Gastroesophageal sphincter (tissue), 4 donors: Measurements from ENCODE around the gene NDFIP2. TPM values are rescaled to one million over a fixed set of nuclear protein-coding genes. Genes with fewer than 3 reads are reported as not detected.

Source experiments
- ATAC-seq: fragments of 150-250 bp; one replicate; pipeline ENCODE4 v1.9.1; 2016; ENCODE audit warnings: mild to moderate bottlenecking, moderate library complexity
- H3K27ac ChIP-seq, 4 donors: fragments of 200-600 bp; sonication (generic) in 3 of 4; 1 replicate in 3 of 4; 2 replicates in 1 of 4; pipeline ENCODE4 v1.5.1; 2016 to 2019
- H3K27me3 ChIP-seq: fragments of 200-600 bp; sonication (generic); one replicate; pipeline ENCODE4 v1.5.1; 2019
- H3K36me3 ChIP-seq, 2 donors: fragments of 200-600 bp; sonication (generic); one replicate each; pipeline ENCODE4 v1.5.1; 2019; ENCODE audit warnings: control low read depth in 1 of 2
- H3K4me1 ChIP-seq, 3 donors: fragments of 200-600 bp; sonication (generic); 1 replicate in 2 of 3; 2 replicates in 1 of 3; pipeline ENCODE4 v1.5.1; 2016 to 2019; ENCODE audit warnings: control low read depth in 2 of 3
- H3K4me3 ChIP-seq, 2 donors: fragments of 200-600 bp; sonication (generic); one replicate each; pipeline ENCODE4 v1.5.1; 2019; ENCODE audit warnings: mild to moderate bottlenecking in 1 of 2, moderate library complexity in 1 of 2
- H3K9me3 ChIP-seq, 3 donors: fragments of 200-600 bp; sonication (generic); one replicate each; pipeline ENCODE4 v1.5.1; 2017 to 2019; ENCODE audit warnings: control low read depth in 2 of 3
- CTCF ChIP-seq, 4 experiments: fragments of 200-600 bp in 2 of 4; fragments of 450-650 bp in 2 of 4; sonication (generic) in 1 of 4; IDR thresholded peaks; one replicate each; pipeline ENCODE4 v1.5.1; 2017 to 2019; ENCODE audit warnings: antibody characterized with exemption in 4 of 4, mild to moderate bottlenecking in 2 of 4, moderate library complexity in 2 of 4
- EP300 ChIP-seq: sonication (generic); formaldehyde crosslinking; IDR thresholded peaks from one replicate; pipeline ENCODE4 v1.6.1; 2017; ENCODE audit warnings: antibody characterized with exemption, mild to moderate bottlenecking
- POLR2A ChIP-seq, 2 donors: fragments of 450-650 bp; IDR thresholded peaks; one replicate each; pipeline ENCODE4 v1.6.1; 2017; ENCODE audit warnings: antibody characterized with exemption in 2 of 2, mild to moderate bottlenecking in 2 of 2, moderate library complexity in 1 of 2
- POLR2AphosphoS5 ChIP-seq: sonication (generic); formaldehyde crosslinking; IDR thresholded peaks from one replicate; pipeline ENCODE4 v1.6.1; 2017; ENCODE audit warnings: antibody characterized with exemption
- WGBS, 2 donors: methylation state at CpG; one replicate each; pipeline ENCODE4 v1.1.5; 2018; ENCODE audit warnings: low coverage in 1 of 2; 5-methylcytosine and 5-hydroxymethylcytosine counted together
- total RNA-seq, 4 donors: library from RNA; depleted of rRNA; stranded (reverse); fragments of >200 nt; gene quantifications; one replicate each; pipeline ENCODE4 v1.1.0, GENCODE V29; 2016

Gene NDFIP2
- total RNA-seq, 4 donors from 2014 or later = 6.9 to 21.6 (median 10.7) TPM

- TF ChIP-seq POLR2AphosphoS5 (no peak), CTCF (IDR thresholded peaks at IDR 0.05) (no peak), POLR2A (IDR thresholded peaks at IDR 0.05) (no peak), EP300 (no peak)
These were observed 28.6 kb upstream of the NDFIP2 start for GRCh38 chr13:79452239-79452913.

DNA sequence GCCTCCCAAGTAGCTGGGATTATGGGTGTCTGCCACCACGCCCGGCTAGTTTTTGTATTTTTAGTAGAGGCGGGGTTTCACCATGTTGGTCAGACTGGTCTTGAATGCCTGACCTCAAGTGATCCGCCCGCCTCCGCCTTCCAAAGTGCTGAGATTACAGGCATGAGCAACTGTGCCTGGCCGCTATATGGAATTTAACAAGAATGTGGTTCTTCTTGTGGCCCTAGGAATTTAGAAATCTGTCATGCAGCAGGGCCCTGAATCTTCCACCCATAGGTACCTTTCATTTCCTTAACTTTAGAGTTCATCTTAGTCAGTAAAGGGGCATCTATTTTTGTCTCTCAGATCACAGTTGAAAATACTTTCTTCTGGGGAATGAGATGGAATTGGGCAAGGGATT, 25.6 kb upstream of the NDFIP2 start:
- peaks cover 4% of the 10 kb centered on the region for H3K27me3 ChIP-seq
- 100% methylated on average over 2 to 3 of the region's 7 CpGs for WGBS, 2 donors
- no peak overlapping the region for H3K27ac ChIP-seq
- TF ChIP-seq EP300 (no peak), POLR2AphosphoS5 (no peak), POLR2A (IDR thresholded peaks at IDR 0.05) (no peak), CTCF (IDR thresholded peaks at IDR 0.05) (no peak)
- no peaks in the 10 kb centered on the region for H3K36me3 ChIP-seq
- no peaks in the 10 kb centered on the region for H3K4me1 ChIP-seq
- no peaks in the 10 kb centered on the region for H3K9me3 ChIP-seq
- no peak overlapping the region for H3K4me3 ChIP-seq
- no peak for ATAC-seq

More at GRCh38 chr13:79452239-79452913, 28.6 kb upstream of the NDFIP2 start:
- H3K36me3 ChIP-seq = no peaks in the 10 kb centered on the region
- H3K4me3 ChIP-seq = no peak overlapping the region
- no peak for ATAC-seq
- no peak overlapping the region for H3K27ac ChIP-seq
- 36 to 53% methylated on average over 2 to 3 of the region's 3 CpGs for WGBS, 2 donors
- peaks cover 4% of the 10 kb centered on the region for H3K27me3 ChIP-seq
- H3K4me1 ChIP-seq = no peaks in the 10 kb centered on the region
- H3K9me3 ChIP-seq = no peaks in the 10 kb centered on the region

DNA sequence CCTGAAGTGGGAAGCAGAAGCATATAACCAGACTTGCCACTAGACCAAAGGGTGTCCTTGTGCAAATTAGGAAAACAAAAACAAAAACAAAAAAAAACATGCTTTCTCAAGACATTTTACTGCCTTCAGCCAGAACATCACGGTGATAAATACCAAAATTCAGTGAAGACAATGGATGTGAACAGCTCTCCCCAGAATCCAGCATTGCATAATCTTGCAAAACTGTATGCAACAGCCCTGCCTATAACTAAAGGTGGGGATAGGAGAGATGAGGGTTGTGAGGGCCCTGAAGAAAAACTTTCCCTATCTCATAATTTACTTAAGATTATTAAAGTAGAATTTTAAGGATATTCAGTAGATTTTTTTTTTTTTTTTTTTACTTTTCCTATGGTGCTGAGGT, 24.9 kb upstream of the NDFIP2 start:
- H3K4me3 ChIP-seq = no peak overlapping the region
- H3K9me3 ChIP-seq = no peaks in the 10 kb centered on the region
- H3K36me3 ChIP-seq = no peaks in the 10 kb centered on the region
- peaks cover 4% of the 10 kb centered on the region for H3K27me3 ChIP-seq
- no peak for ATAC-seq
- H3K4me1 ChIP-seq = no peaks in the 10 kb centered on the region
- no peak for TF ChIP-seq POLR2AphosphoS5
- no peak for TF ChIP-seq EP300
- no peak for TF ChIP-seq POLR2A (IDR thresholded peaks at IDR 0.05)
- TF ChIP-seq CTCF (IDR thresholded peaks at IDR 0.05) = no peak
- WGBS, 2 donors = 67 to 69% methylated on average over 1 of the region's 1 CpG
- H3K27ac ChIP-seq = no peak overlapping the region

DNA sequence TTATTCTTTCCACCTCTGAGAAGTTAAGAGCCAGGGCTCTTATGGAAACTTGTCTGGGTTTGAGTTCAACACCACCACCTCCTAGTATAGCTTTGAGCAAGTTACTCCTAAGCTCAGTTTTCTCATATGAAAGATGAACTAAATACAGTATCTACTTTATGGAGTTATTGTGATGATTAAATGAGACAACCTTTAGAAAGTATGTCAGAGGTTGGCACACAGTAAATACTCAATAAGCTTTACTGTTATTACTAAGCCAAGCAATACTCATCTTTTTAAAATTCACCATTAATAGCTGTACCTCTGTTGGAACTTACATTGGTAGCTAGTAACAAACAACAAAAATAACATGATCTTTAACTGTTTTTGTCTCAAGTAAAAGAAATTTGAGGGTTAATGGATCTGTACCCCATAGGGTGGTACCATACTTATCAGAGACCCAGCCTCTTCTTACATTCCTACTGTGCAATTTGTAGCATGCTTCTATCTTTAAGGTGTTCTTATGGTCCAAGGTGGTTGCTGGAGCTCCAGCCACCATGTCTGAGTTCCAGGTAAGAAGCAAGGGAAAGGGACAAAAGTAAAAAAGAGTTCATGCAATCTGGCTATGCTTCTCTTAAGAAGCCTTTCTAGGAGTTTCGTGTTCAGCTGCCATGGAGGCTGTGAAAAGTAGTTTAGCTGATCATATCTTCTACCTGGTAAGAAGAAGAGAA, 24.1 kb upstream of the NDFIP2 start:
- no peak overlapping the region for H3K27ac ChIP-seq
- H3K4me3 ChIP-seq = no peak overlapping the region
- peaks cover 4% of the 10 kb centered on the region for H3K27me3 ChIP-seq
- WGBS, 2 donors = 88% methylated on average over 1 of the region's 1 CpG
- no peak for TF ChIP-seq POLR2AphosphoS5
- no peak for TF ChIP-seq CTCF (IDR thresholded peaks at IDR 0.05)
- no peak for TF ChIP-seq EP300
- no peak for TF ChIP-seq POLR2A (IDR thresholded peaks at IDR 0.05)
- no peaks in the 10 kb centered on the region for H3K4me1 ChIP-seq
- H3K36me3 ChIP-seq = no peaks in the 10 kb centered on the region
- no peak for ATAC-seq
- H3K9me3 ChIP-seq = no peaks in the 10 kb centered on the region

DNA sequence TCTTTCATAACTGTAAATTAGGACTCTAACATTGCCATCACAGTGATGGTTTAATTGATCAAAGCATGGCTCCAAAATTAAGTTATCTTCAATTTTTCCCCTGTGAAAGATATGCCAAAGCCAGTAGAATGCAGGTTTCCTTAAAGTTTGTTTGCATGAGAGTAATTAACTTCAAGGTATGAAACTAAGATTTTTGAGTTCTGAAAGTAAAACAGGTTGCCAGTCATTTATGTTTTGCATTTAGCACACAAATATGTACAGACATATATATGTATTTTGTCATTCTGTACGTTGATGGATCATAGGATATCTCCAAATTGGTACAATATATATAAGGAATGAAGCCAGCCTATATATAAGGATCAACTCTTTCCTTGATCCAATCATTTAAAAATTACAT, 23.6 kb upstream of the NDFIP2 start:
- WGBS, 2 donors = 74 to 82% methylated on average over 1 of the region's 1 CpG
- ATAC-seq = no peak
- no peak for TF ChIP-seq EP300

More for the DNA sequence above, 23.6 kb upstream of the NDFIP2 start:
- H3K4me3 ChIP-seq = no peak overlapping the region
- no peaks in the 10 kb centered on the region for H3K36me3 ChIP-seq
- H3K4me1 ChIP-seq = no peaks in the 10 kb centered on the region
- no peaks in the 10 kb centered on the region for H3K9me3 ChIP-seq
- peaks cover 4% of the 10 kb centered on the region for H3K27me3 ChIP-seq
- H3K27ac ChIP-seq = no peak overlapping the region
